GM19023 (cell line): ENCODE data around the gene PDIA5.

Experiments
- ATAC-seq: cut with Tn5 transposase; IDR thresholded peaks from one replicate; pipeline ENCODE4 v1.9.1; 2021; ENCODE audit warnings: mild to moderate bottlenecking, moderate library complexity; ENCODE audit not compliant: unreplicated experiment

Gene PDIA5

GRCh38 chr3:123039178-123039577, 27.6 kb upstream of the PDIA5 start:
- ATAC-seq = no peak

GRCh38 chr3:123042413-123042812, 24.4 kb upstream of the PDIA5 start:
- ATAC-seq = no peak

GRCh38 chr3:123044981-123045763, 21.7 kb upstream of the PDIA5 start:
- ATAC-seq = no peak

- no peak for ATAC-seq
These were observed 20.4 kb upstream of the PDIA5 start for GRCh38 chr3:123046262-123047061.

- no peak for ATAC-seq
These were observed 19.8 kb upstream of the PDIA5 start for GRCh38 chr3:123047062-123047319.

- ATAC-seq = no peak
These were observed 18.2 kb upstream of the PDIA5 start for GRCh38 chr3:123048480-123049237.

GRCh38 chr3:123050666-123051065, 16.2 kb upstream of the PDIA5 start:
- no peak for ATAC-seq

- no peak for ATAC-seq
These were observed 13.7 kb upstream of the PDIA5 start for GRCh38 chr3:123053107-123053506.

- no peak for ATAC-seq
These were observed 12.6 kb upstream of the PDIA5 start for GRCh38 chr3:123054109-123054778.

- no peak for ATAC-seq
These were observed 11.9 kb upstream of the PDIA5 start for GRCh38 chr3:123054931-123055330.

GRCh38 chr3:123055352-123055751, 11.5 kb upstream of the PDIA5 start:
- ATAC-seq = no peak

GRCh38 chr3:123058505-123058904, 8.3 kb upstream of the PDIA5 start:
- no peak for ATAC-seq

- ATAC-seq = no peak
These were observed 6.8 kb upstream of the PDIA5 start for GRCh38 chr3:123060054-123060453.

- no peak for ATAC-seq
These were observed 5.0 kb upstream of the PDIA5 start for GRCh38 chr3:123061856-123062255.

GRCh38 chr3:123063034-123063433, 3.8 kb upstream of the PDIA5 start:
- ATAC-seq = no peak

- no peak for ATAC-seq
These were observed 2.3 kb upstream of the PDIA5 start for GRCh38 chr3:123064506-123064905.

- ATAC-seq = no peak
These were observed 1.9 kb upstream of the PDIA5 start for GRCh38 chr3:123064914-123065313.

GRCh38 chr3:123066599-123066895, 278 bp upstream of the PDIA5 start:
- no peak for ATAC-seq

GRCh38 chr3:123067689-123068600, 1.1 kb downstream of the PDIA5 start:
- no peak for ATAC-seq

- no peak for ATAC-seq
These were observed 2.0 kb downstream of the PDIA5 start for GRCh38 chr3:123068601-123069381.
